HCT116 (cell line): ENCODE results near the gene POLR2A. TPM values are rescaled to one million over a fixed set of nuclear protein-coding genes. Genes with fewer than 3 reads are reported as not detected.
A peak's percentile ranks its signal among the peaks of the same experiment; 100 is the strongest.

Experiments used
- ATAC-seq: fragments of 200-7000 bp; cut with Tn5 transposase; 2 replicates; pipeline ENCODE4 v1.9.1; 2020; ENCODE audit warnings: mild to moderate bottlenecking, moderate library complexity
- BruUV-seq: library from RNA; stranded (reverse); fragments of 400-500 nt; replicated peaks from 2 replicates; lab custom pipeline; 2021; lab: Mats Ljungman, UMichigan
- CTCF ChIA-PET: fragments of 300-600 bp; sonication (Branson Sonifier 250); formaldehyde crosslinking; loops from one replicate; lab custom pipeline; 2021; ENCODE audit warnings: antibody characterized with exemption; lab: Charles Lee
- POLR2A ChIA-PET: fragments of 300-600, 350-600 bp; sonication (Branson Sonifier 250); formaldehyde crosslinking; loops from one replicate; lab custom pipeline; 2021; ENCODE audit warnings: antibody characterized with exemption; lab: Charles Lee
- RAD21 ChIA-PET, 2 experiments: fragments of 300-600 bp; sonication (Branson Sonifier 250); formaldehyde crosslinking; loops; one replicate each; lab custom pipeline; 2023; ENCODE audit warnings: low total read pairs in 2 of 2; ENCODE audit not compliant: uncharacterized antibody in 2 of 2, unreplicated experiment in 2 of 2, low non-redundant PET in 1 of 2; lab: Charles Lee
- DNase-seq: peaks from one replicate; pipeline ENCODE4 v3.0.0-alpha.2; 2010; ENCODE audit warnings: low read depth, low spot score
- H2AFZ ChIP-seq: fragments of 200-600 bp; shearing (Covaris generic), sonication (generic); 2 replicates; pipeline ENCODE4 v1.6.1; 2017; ENCODE audit warnings: low read depth, mixed run types, mixed read lengths, antibody characterized with exemption, low read length; ENCODE audit not compliant: poor library complexity, severe bottlenecking
- H3K27ac ChIP-seq: 2 replicates; pipeline ENCODE4 v1.5.1; 2012; ENCODE audit warnings: low read depth, low read length
- H3K27me3 ChIP-seq: fragments of 200-600 bp; sonication (generic); 2 replicates; pipeline ENCODE4 v1.6.1; 2016; ENCODE audit warnings: mixed run types, low read length, mixed read lengths; ENCODE audit not compliant: insufficient read depth
- H3K36me3 ChIP-seq, 2 experiments: fragments of 200-500 bp in 1 of 2; fragments of 200-600 bp in 1 of 2; sonication (Bioruptor generic) in 1 of 2; sonication (generic) in 1 of 2; 2 replicates each; pipeline versions ENCODE4 v1.5.1 to v1.6.1; 2014 to 2016; ENCODE audit warnings: low read length in 2 of 2, inconsistent platforms in 1 of 2, mixed read lengths in 1 of 2, mixed run types in 1 of 2; ENCODE audit not compliant: insufficient read depth in 2 of 2, control insufficient read depth in 1 of 2
- H3K4me1 ChIP-seq, 2 experiments: fragments of 200-600 bp in 1 of 2; sonication (generic) in 1 of 2; 2 replicates each; pipeline versions ENCODE4 v1.5.1 to v1.6.1; 2012 to 2017; ENCODE audit warnings: low read length in 2 of 2, inconsistent platforms in 1 of 2, mild to moderate bottlenecking in 1 of 2, mixed read lengths in 1 of 2, mixed run types in 1 of 2, moderate library complexity in 1 of 2; ENCODE audit not compliant: insufficient read depth in 2 of 2, control insufficient read depth in 1 of 2
- H3K4me2 ChIP-seq: fragments of 200-600 bp; sonication (generic); 2 replicates; pipeline ENCODE4 v1.6.1; 2017; ENCODE audit warnings: mixed run types, low read length, mixed read lengths
- H3K4me3 ChIP-seq, 2 experiments: fragments of 200-600 bp in 1 of 2; sonication (generic) in 1 of 2; replicated peaks in 1 of 2; 2 replicates each; pipeline ENCODE4 v1.5.1; 2011 to 2016; ENCODE audit warnings: low read length in 2 of 2, control low read depth in 1 of 2, low read depth in 1 of 2, mild to moderate bottlenecking in 1 of 2, mixed read lengths in 1 of 2, mixed run types in 1 of 2
- H3K79me2 ChIP-seq: fragments of 200-600 bp; sonication (generic); 2 replicates; pipeline ENCODE4 v1.6.1; 2017; ENCODE audit warnings: mild to moderate bottlenecking, mixed run types, low read length, moderate library complexity, mixed read lengths; ENCODE audit not compliant: insufficient read depth
- H3K9ac ChIP-seq: fragments of 200-600 bp; sonication (generic); 2 replicates; pipeline ENCODE4 v1.6.1; 2016; ENCODE audit warnings: low read length, mixed read lengths
- H3K9me2 ChIP-seq: fragments of 200-600 bp; sonication (generic), shearing (Covaris generic); 2 replicates; pipeline ENCODE4 v1.6.1; 2017; ENCODE audit warnings: mixed run types, mild to moderate bottlenecking, moderate library complexity; ENCODE audit not compliant: insufficient read depth
- H3K9me3 ChIP-seq, 2 experiments: fragments of 200-500 bp in 1 of 2; fragments of 200-600 bp in 1 of 2; sonication (Bioruptor generic) in 1 of 2; sonication (generic) in 1 of 2; 2 replicates each; pipeline ENCODE4 v1.6.1; 2014 to 2017; ENCODE audit warnings: low read length in 2 of 2, mixed read lengths in 2 of 2, inconsistent platforms in 1 of 2, low read depth in 1 of 2, mild to moderate bottlenecking in 1 of 2, mixed run types in 1 of 2, moderate library complexity in 1 of 2; ENCODE audit not compliant: control insufficient read depth in 1 of 2, insufficient read depth in 1 of 2
- H4K20me1 ChIP-seq: fragments of 200-600 bp; sonication (generic), shearing (Covaris generic); 2 replicates; pipeline ENCODE4 v1.6.1; 2017; ENCODE audit warnings: mixed run types, mild to moderate bottlenecking, moderate library complexity; ENCODE audit not compliant: insufficient read depth
- CEBPB ChIP-seq: IDR thresholded peaks from 2 replicates; pipeline ENCODE4 v1.6.1; 2012; ENCODE audit warnings: low read depth
- EZH2 ChIP-seq: fragments of 200-600 bp; sonication (generic); IDR thresholded peaks from 2 replicates; pipeline ENCODE4 v1.6.1; 2017; ENCODE audit warnings: antibody characterized with exemption, mixed run types
- RAD21 ChIP-seq: IDR thresholded peaks from 2 replicates; pipeline ENCODE4 v1.6.1; 2012; ENCODE audit warnings: low read depth, mild to moderate bottlenecking
- YY1 ChIP-seq: IDR thresholded peaks from 2 replicates; pipeline ENCODE4 v1.6.1; 2011; ENCODE audit warnings: low read length, low read depth, moderate library complexity, mild to moderate bottlenecking; ENCODE audit not compliant: insufficient replicate concordance; ENCODE audit errors: extremely low read depth
- ZBTB33 ChIP-seq: IDR thresholded peaks from 2 replicates; pipeline ENCODE4 v1.6.1; 2011; ENCODE audit warnings: mild to moderate bottlenecking, low read length, moderate library complexity; ENCODE audit not compliant: insufficient replicate concordance; ENCODE audit errors: extremely low read depth
- ZNF274 ChIP-seq: fragments of 200-500 bp; sonication (Bioruptor generic); IDR thresholded peaks from 2 replicates; pipeline ENCODE4 v1.6.1; 2014; ENCODE audit warnings: mild to moderate bottlenecking, low read depth, low read length, inconsistent platforms
- intact Hi-C: fragments of 100-400 bp; cut with micrococcal nuclease; formaldehyde crosslinking; loops from 2 replicates; pipeline ENCODE4 v1.10.0; 2022
- total RNA-seq: library from RNA; stranded (reverse); gene quantifications from one replicate; pipeline ENCODE4 v1.2.1, GENCODE V29; 2021; ENCODE audit not compliant: unreplicated experiment

The POLR2A gene
- total RNA-seq, 1 experiment from 2014 or later = 205 TPM

- H3K36me3 ChIP-seq = no peaks in the 10 kb centered on the region
- peak overlapping the region; percentile 60 to 94 for H3K4me3 ChIP-seq
- ATAC-seq (peak; percentile 30), DNase-seq (no peak)
- H2AFZ ChIP-seq = no peak overlapping the region
- peak overlapping the region; percentile 100 for H3K4me2 ChIP-seq
- ChIA-PET CTCF (no interaction called here), POLR2A (no interaction called here), RAD21 (no interaction called here)
- peaks cover 36% of the 10 kb centered on the region for H3K79me2 ChIP-seq
- H3K27me3 ChIP-seq = no peaks in the 10 kb centered on the region
- H3K9me3 ChIP-seq = no peaks in the 10 kb centered on the region
- H3K27ac ChIP-seq = peak overlapping the region; percentile 87
- BruUV-seq = TSS peak; percentile 12
- peaks cover 25 to 63% of the 10 kb centered on the region in 2 experiments for H3K4me1 ChIP-seq
- no peaks in the 10 kb centered on the region for H3K9me2 ChIP-seq
- no peaks in the 10 kb centered on the region for H4K20me1 ChIP-seq
- TF ChIP-seq RAD21 (no peak), ZNF274 (no peak), ZBTB33 (no peak), EZH2 (no peak), YY1 (peak; percentile 19), CEBPB (no peak)
- intact Hi-C loops = loop anchor here (2.0 kb wide), 1 partner anchor 122 kb away; no protein-coding TSS in a partner anchor
- peak overlapping the region; percentile 89 for H3K9ac ChIP-seq
Observed at GRCh38 chr17:7478276-7479212, 5.6 kb upstream of the POLR2A start.
